SU-DHL-6 (cell line): ENCODE measurements around the gene GSG1.
"Not testable (repeated sequence)": the region's sequence is repeated elsewhere in the genome, so short reads cannot be mapped to it uniquely, and the experiment has no call there.

Experiments
- EZH2phosphoT487 ChIP-seq: fragments of 200-600 bp; sonication (generic), shearing (Covaris generic); conservative IDR thresholded peaks from 2 replicates; pipeline ENCODE4 v1.6.1; 2018; ENCODE audit warnings: mild to moderate bottlenecking, antibody characterized with exemption, low read length, moderate library complexity, mixed read lengths
- TF ChIP-seq, protein P1 (sequence below): fragments of 200-600 bp; sonication (generic); IDR thresholded peaks from one replicate; pipeline ENCODE4 v1.5.1; 2017; ENCODE audit warnings: antibody characterized with exemption, mild to moderate bottlenecking, low read length, moderate library complexity; ENCODE audit not compliant: insufficient read depth, poor library complexity, severe bottlenecking

DNA sequence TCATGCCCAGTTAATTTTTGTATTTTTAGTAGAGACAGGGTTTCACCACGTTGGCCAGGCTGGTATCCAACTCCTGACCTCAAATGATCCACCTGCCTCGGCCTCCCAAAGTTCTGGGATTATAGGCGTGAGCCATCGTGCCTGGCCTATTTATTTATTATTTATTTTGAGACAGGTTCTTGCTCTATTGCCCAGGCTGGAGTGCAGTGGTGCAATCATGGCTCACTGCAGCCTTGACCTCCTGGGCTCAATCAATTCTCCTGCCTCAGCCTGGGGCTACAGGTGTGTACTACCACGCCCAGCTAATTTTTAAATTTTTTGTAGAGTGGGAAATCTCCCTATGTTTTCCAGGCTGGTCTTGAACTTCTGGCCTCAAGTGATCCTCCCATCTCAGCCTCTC, 68.1 kb downstream of the GSG1 start:
- TF ChIP-seq, protein P1, sequence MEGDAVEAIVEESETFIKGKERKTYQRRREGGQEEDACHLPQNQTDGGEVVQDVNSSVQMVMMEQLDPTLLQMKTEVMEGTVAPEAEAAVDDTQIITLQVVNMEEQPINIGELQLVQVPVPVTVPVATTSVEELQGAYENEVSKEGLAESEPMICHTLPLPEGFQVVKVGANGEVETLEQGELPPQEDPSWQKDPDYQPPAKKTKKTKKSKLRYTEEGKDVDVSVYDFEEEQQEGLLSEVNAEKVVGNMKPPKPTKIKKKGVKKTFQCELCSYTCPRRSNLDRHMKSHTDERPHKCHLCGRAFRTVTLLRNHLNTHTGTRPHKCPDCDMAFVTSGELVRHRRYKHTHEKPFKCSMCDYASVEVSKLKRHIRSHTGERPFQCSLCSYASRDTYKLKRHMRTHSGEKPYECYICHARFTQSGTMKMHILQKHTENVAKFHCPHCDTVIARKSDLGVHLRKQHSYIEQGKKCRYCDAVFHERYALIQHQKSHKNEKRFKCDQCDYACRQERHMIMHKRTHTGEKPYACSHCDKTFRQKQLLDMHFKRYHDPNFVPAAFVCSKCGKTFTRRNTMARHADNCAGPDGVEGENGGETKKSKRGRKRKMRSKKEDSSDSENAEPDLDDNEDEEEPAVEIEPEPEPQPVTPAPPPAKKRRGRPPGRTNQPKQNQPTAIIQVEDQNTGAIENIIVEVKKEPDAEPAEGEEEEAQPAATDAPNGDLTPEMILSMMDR, result not testable (repeated sequence)
- TF ChIP-seq EZH2phosphoT487, result not testable (repeated sequence)
